DOHH2 (cell line): ENCODE results near the gene SIMC1.
"Not testable (repeated sequence)": the region's sequence is repeated elsewhere in the genome, so short reads cannot be mapped to it uniquely, and the experiment has no call there.

Experiments used
- H3F3A ChIP-seq: fragments of 200-600 bp; sonication (generic), shearing (Covaris generic); 2 replicates; pipeline ENCODE4 v1.6.0; 2016; ENCODE audit warnings: antibody characterized with exemption, mild to moderate bottlenecking; ENCODE audit not compliant: control insufficient read depth, insufficient read depth
- H3K27ac ChIP-seq: fragments of 200-600 bp; sonication (generic); 2 replicates; pipeline ENCODE4 v1.5.1; 2014; ENCODE audit warnings: low read depth, mild to moderate bottlenecking, low read length, moderate library complexity
- H3K27me3 ChIP-seq: fragments of 200-600 bp; sonication (generic); 2 replicates; pipeline ENCODE4 v1.6.1; 2014; ENCODE audit warnings: mild to moderate bottlenecking, low read length, mixed read lengths; ENCODE audit not compliant: control insufficient read depth
- H3K36me3 ChIP-seq: fragments of 200-600 bp; sonication (generic); 2 replicates; pipeline ENCODE4 v1.6.1; 2014; ENCODE audit warnings: mild to moderate bottlenecking, low read length, moderate library complexity, mixed read lengths; ENCODE audit not compliant: control insufficient read depth
- H3K4me1 ChIP-seq: fragments of 200-600 bp; sonication (generic); 2 replicates; pipeline ENCODE4 v1.6.1; 2014; ENCODE audit warnings: mild to moderate bottlenecking, low read length, mixed read lengths; ENCODE audit not compliant: control insufficient read depth
- H3K4me2 ChIP-seq: fragments of 200-600 bp; sonication (generic); 2 replicates; pipeline ENCODE4 v1.6.0; 2014; ENCODE audit warnings: mild to moderate bottlenecking, low read length, moderate library complexity
- H3K4me3 ChIP-seq: fragments of 200-600 bp; sonication (generic); 2 replicates; pipeline ENCODE4 v1.5.1; 2014; ENCODE audit warnings: mild to moderate bottlenecking, low read length, mixed read lengths
- H3K79me2 ChIP-seq: fragments of 200-600 bp; sonication (generic); 2 replicates; pipeline ENCODE4 v1.6.1; 2014; ENCODE audit warnings: mild to moderate bottlenecking, low read length, mixed read lengths; ENCODE audit not compliant: control insufficient read depth
- H3K9me2 ChIP-seq: fragments of 200-600 bp; sonication (generic); replicated peaks from 2 replicates; pipeline ENCODE4 v1.6.1; 2014; ENCODE audit warnings: mild to moderate bottlenecking, low read length, mixed read lengths; ENCODE audit not compliant: control insufficient read depth
- H3K9me3 ChIP-seq: fragments of 200-600 bp; sonication (generic); 2 replicates; pipeline ENCODE4 v1.6.1; 2014; ENCODE audit warnings: antibody characterized with exemption, low read length, mixed read lengths; ENCODE audit not compliant: control insufficient read depth, insufficient read depth
- H4K20me1 ChIP-seq: fragments of 200-600 bp; sonication (generic); 2 replicates; pipeline ENCODE4 v1.6.0; 2014; ENCODE audit warnings: low read depth, mild to moderate bottlenecking, antibody characterized with exemption, low read length, moderate library complexity; ENCODE audit not compliant: control insufficient read depth, insufficient read depth
- EZH2phosphoT487 ChIP-seq: fragments of 200-600 bp; sonication (generic); IDR thresholded peaks from 2 replicates; pipeline ENCODE4 v1.6.1; 2017; ENCODE audit warnings: borderline replicate concordance, mild to moderate bottlenecking, antibody characterized with exemption, low read length, moderate library complexity, mixed read lengths
- TF ChIP-seq, protein P1 (sequence below): fragments of 200-600 bp; sonication (generic); IDR thresholded peaks from one replicate; pipeline ENCODE4 v1.5.1; 2014; ENCODE audit warnings: antibody characterized with exemption, mild to moderate bottlenecking, low read depth, low read length; ENCODE audit not compliant: poor library complexity, severe bottlenecking

The SIMC1 gene

DNA sequence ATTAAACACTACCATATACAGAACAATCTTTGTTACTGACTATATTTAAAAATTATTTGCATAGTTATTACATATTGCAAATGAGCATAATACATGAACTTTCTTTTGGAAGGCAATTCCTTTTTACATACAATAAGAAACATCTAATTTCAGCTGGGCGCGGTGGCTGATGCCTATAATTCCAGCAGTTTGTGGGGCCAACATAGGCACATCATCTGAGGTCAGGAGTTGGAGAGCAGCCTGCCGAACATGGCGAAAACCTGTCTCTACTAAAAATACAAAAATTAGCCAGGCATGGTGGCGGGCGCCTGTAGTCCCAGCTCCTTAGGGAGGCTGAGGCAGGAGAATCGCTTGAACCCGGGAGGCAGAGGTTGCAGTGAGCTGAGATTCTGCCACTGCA is 36.4 kb upstream of the SIMC1 start:
- H3K9me3 ChIP-seq, result no peaks in the 10 kb centered on the region
- no peak overlapping the region for H3K27ac ChIP-seq
- no peak for TF ChIP-seq EZH2phosphoT487
- TF ChIP-seq, protein P1, sequence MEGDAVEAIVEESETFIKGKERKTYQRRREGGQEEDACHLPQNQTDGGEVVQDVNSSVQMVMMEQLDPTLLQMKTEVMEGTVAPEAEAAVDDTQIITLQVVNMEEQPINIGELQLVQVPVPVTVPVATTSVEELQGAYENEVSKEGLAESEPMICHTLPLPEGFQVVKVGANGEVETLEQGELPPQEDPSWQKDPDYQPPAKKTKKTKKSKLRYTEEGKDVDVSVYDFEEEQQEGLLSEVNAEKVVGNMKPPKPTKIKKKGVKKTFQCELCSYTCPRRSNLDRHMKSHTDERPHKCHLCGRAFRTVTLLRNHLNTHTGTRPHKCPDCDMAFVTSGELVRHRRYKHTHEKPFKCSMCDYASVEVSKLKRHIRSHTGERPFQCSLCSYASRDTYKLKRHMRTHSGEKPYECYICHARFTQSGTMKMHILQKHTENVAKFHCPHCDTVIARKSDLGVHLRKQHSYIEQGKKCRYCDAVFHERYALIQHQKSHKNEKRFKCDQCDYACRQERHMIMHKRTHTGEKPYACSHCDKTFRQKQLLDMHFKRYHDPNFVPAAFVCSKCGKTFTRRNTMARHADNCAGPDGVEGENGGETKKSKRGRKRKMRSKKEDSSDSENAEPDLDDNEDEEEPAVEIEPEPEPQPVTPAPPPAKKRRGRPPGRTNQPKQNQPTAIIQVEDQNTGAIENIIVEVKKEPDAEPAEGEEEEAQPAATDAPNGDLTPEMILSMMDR, result no peak
- H4K20me1 ChIP-seq, result no peaks in the 10 kb centered on the region
- no peaks in the 10 kb centered on the region for H3K36me3 ChIP-seq
- H3K4me2 ChIP-seq, result no peak overlapping the region
- H3F3A ChIP-seq, result no peaks in the 10 kb centered on the region
- H3K79me2 ChIP-seq, result no peaks in the 10 kb centered on the region
- H3K9me2 ChIP-seq, result no peaks in the 10 kb centered on the region
- H3K4me3 ChIP-seq, result no peak overlapping the region
- H3K4me1 ChIP-seq, result no peaks in the 10 kb centered on the region
- H3K27me3 ChIP-seq, result no peaks in the 10 kb centered on the region

DNA sequence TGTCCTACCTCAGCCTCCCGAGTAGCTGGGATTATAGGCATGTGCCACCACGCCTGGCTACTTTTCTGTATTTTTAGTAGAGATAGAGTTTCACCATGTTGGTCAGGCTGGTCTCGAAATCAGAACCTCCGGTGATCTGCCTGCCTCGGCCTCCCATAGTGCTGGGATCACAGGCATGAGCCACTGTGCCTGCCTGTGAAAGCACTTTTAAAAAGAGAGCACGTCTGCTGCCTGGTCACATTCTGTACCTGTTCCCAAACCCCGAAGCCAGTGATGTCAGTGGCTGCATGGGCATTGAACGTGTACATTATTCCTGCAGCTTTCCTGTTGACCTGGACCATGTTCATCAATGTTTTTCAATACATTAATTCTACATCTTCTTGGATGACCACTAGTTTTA is 35.1 kb upstream of the SIMC1 start:
- TF ChIP-seq, protein P1, result no peak
- TF ChIP-seq EZH2phosphoT487, result no peak
- H3K4me1 ChIP-seq, result no peaks in the 10 kb centered on the region
- H3K36me3 ChIP-seq, result no peaks in the 10 kb centered on the region
- no peaks in the 10 kb centered on the region for H3K27me3 ChIP-seq
- H3K4me2 ChIP-seq, result no peak overlapping the region
- H3K4me3 ChIP-seq, result no peak overlapping the region
- no peaks in the 10 kb centered on the region for H3K9me2 ChIP-seq
- no peak overlapping the region for H3K27ac ChIP-seq
- H3K9me3 ChIP-seq, result no peaks in the 10 kb centered on the region
- no peaks in the 10 kb centered on the region for H4K20me1 ChIP-seq
- H3K79me2 ChIP-seq, result no peaks in the 10 kb centered on the region
- H3F3A ChIP-seq, result no peaks in the 10 kb centered on the region

DNA sequence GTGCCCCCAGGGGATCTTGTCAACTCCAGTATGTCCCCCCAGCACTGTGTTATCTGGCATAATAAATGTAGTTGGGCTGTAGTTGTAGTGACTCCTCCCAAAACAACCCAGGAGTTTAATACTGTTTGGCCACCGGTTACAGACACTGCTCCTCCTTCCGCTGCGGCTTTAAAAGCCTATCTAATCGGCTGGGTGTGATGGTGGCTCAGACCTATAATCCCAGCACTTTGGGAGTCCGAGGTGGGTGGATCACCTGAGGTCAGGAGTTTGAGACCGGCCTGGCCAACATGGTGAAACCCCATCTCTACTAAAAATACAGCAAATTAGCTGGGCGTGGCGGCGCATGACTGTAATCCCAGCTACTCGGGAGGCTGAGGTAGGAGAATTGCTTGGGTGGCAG is 34.7 kb upstream of the SIMC1 start:
- H3K79me2 ChIP-seq, H3K4me2 ChIP-seq, H3K9me2 ChIP-seq, H3K36me3 ChIP-seq, H4K20me1 ChIP-seq, H3K27ac ChIP-seq, H3K27me3 ChIP-seq, H3F3A ChIP-seq, H3K4me3 ChIP-seq, H3K9me3 ChIP-seq, H3K4me1 ChIP-seq: not testable (repeated sequence)

DNA sequence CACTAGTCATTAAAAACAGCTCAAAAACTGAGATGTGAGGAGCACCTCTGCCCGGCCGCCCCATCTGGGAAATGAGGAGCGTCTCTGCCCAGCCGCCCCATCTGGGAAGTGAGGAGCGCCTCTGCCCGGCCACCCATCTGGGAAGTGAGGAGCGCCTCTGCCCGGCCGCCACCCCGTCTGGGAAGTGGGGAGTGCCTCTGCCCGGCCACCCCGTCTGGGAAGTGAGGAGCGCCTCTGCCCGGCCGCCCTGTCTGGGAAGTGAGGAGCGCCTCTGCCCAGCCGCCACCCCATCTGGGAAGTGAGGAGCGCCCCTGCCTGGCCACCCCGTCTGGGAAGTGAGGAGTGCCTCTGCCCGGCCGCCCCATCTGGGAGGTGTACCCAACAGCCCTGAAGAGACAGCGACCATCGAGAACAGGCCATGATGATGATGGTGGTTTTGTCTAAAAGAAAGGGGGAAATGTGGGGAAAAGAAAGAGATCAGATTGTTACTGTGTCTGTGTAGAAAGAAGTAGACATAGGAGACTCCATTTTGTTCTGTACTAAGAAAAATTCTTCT is 23.7 kb upstream of the SIMC1 start:
- not testable (repeated sequence) for H3K4me1 ChIP-seq, H3K4me2 ChIP-seq, H3K27ac ChIP-seq, H3K9me3 ChIP-seq, H3K27me3 ChIP-seq, H3K4me3 ChIP-seq, H3K9me2 ChIP-seq, H4K20me1 ChIP-seq, H3K79me2 ChIP-seq, H3K36me3 ChIP-seq, H3F3A ChIP-seq

DNA sequence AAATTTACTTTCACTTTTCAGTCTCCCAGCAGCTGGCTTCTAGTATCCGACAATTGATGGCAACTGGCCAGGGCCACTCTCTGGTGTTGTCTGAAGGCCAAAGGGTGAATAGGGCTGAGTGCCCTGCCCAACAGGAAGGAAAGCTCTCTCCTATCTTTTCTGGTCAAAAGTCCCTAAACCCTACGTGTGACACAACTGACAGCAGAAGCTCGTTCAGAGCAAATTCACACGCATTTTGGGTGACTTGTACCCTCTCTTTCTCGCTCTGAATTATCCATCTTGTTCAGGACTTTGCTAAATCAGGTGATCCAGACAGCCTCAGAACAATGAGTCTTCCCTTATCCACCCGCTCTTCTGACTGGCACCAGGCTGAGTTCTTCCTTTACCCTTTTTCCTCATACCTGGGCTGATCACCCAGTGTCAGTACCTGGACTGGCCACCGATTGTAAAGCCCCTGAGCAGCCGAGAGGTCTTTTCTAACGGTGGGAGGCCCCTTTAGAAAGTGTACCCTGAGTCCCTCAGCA is 21.8 kb upstream of the SIMC1 start:
- H3K9me2 ChIP-seq, H3K4me2 ChIP-seq, H3K4me1 ChIP-seq, H3F3A ChIP-seq, H3K27me3 ChIP-seq, H4K20me1 ChIP-seq, H3K9me3 ChIP-seq, H3K27ac ChIP-seq, H3K79me2 ChIP-seq, H3K4me3 ChIP-seq, H3K36me3 ChIP-seq: not testable (repeated sequence)

DNA sequence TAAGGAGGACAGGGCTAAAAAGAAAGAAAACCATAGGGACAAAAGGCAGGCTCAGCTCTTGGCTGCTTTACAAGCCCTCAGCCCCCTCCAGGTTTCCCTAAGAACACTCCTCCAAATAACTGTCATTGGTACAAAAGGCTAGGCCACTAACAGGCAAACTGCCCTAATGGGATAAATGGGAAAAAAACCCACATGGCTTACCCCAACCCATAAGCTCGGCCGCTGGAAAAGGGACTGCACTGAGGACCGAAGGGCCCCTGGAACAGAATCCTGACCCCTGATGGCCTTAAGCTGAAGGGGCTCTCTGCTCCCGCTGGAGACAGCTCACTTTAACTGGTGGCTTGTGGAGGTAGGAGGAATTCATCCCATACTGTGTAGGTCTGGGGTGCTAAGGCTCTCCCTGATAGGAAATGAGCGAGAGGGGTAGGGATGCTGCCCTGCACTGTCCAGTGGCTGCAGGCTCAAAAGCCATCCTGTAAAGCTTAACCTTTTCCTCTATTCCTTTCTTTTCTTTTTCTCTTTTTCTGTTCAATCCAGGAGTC is 21.0 kb upstream of the SIMC1 start:
- not testable (repeated sequence) for H3K4me1 ChIP-seq, H3K27me3 ChIP-seq, H3K9me2 ChIP-seq, H3K36me3 ChIP-seq, H3K4me3 ChIP-seq, H3K9me3 ChIP-seq, H3K4me2 ChIP-seq, H4K20me1 ChIP-seq, H3F3A ChIP-seq, H3K79me2 ChIP-seq, H3K27ac ChIP-seq

DNA sequence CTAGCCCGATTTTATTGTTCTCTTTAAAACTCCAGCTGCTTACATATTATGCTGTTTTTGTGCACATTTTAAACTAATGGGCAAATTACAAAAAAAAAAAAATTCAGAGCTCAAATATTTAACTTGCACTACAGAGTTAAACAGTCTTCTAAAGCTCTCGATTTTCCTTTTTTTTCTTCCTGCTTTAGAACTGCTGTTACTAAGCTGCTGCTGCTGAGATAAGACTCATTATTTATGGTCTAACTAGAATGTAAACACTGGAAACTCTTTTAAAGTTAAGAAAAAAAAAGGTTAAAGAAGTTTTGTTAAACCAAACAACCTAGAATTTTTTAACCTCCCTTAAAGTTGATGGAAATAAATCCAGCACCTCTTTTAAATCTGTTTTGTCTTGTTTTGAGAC is 20.5 kb upstream of the SIMC1 start:
- not testable (repeated sequence) for H3K9me2 ChIP-seq, H3K4me2 ChIP-seq, H3K27me3 ChIP-seq, H3K36me3 ChIP-seq, H3K4me3 ChIP-seq, H3K27ac ChIP-seq, H3K4me1 ChIP-seq, H3K9me3 ChIP-seq, H3F3A ChIP-seq, H3K79me2 ChIP-seq, H4K20me1 ChIP-seq
